NCI-H345 (cell line): Measurements from ENCODE around the gene GAB1.

Experiments
- DNase-seq: peaks from one replicate; lab custom pipeline; 2025; lab: John Stamatoyannopoulos, UW

The GAB1 gene

DNA sequence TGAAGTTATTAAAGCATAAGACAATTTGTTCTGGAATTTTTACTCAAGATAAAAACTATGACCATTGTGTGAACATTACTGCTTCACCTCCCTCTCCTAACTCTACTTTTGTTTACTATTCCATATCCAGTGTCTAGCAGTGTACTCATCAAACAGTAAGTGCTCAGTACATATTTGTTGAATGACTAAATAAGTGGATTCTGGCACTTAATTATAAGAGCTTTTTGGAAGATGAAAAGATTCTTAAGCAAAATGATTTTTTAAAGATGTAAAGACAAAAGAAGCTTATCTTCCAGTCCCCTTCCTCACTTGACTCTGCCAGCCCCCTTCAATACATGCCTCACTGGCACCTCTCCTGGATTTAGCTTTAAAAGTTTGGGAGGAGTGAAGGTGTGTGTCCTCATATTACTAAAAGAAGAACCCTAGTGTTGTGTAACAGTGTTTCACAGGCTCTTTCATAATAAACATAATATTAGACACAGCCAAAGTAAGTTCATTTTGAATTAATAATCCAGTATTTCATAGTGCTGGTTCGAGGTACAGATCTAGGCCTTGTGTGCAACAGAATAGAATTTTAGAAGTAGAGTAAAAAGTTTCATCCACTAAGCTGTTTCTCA, 53.0 kb downstream of the GAB1 start:
- no peak for DNase-seq

GRCh38 chr4:143390764-143391163, 54.1 kb downstream of the GAB1 start:
- DNase-seq, result no peak

DNA sequence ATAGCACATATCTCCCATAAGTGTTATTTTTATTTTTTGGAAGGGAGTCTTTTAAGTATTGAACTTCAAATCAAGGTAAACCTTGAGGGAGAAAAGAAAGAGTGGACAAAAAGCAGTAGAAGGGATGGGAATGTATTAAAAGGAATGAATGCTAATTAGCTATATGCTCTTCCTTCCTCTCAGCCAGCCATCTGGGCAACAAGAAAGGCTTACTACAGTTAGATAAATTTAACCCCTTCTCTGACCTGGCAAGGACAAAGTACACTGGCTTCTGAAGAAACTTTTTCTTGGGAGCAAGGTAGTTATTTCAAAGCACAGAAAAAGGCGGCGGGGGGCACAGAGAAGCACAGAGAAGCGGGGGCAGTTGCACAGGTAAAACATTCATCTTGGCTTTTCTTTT, 54.6 kb downstream of the GAB1 start:
- no peak for DNase-seq

DNA sequence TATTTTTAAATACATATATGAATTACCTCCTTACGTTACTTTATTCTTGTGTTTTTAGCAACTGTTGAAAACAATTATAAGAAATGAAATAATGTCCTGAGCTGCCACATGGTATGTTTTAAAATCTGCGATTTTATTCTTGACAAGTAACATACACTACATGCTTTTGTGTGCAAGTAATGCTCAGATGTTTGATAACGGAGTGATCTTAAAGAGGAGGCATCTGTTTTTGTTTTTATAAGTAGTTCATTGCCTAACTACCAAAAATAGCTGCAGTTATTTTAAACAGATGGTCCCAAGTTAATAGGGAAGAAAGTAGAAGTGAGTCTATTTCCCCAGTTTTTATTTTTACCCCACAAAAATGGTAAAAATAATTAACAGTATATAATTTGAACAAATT, 55.2 kb downstream of the GAB1 start:
- no peak for DNase-seq

DNA sequence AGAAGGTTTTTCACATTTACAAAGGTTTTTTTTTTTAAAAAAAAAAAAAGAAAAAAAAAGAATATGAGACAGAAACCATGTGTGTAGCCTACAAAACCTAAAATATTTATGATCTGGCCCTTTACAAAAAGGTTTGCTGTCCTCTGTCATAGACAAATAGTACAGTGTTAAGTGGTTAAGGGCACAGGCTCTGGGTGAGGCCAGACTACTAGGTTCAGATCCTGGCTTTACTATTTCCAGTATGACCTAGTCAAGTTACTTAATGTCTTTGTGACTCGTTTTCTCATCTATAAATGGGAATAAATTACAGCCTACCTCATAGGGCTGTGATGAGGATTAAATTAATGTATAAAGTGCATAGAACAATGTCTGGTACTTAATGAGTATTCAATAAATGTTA, 56.5 kb downstream of the GAB1 start:
- DNase-seq, result no peak

- DNase-seq, result no peak
Observed at GRCh38 chr4:143394739-143395453, 58.2 kb downstream of the GAB1 start.

- DNase-seq, result no peak
Observed at GRCh38 chr4:143396695-143397094, 60.0 kb downstream of the GAB1 start.

DNA sequence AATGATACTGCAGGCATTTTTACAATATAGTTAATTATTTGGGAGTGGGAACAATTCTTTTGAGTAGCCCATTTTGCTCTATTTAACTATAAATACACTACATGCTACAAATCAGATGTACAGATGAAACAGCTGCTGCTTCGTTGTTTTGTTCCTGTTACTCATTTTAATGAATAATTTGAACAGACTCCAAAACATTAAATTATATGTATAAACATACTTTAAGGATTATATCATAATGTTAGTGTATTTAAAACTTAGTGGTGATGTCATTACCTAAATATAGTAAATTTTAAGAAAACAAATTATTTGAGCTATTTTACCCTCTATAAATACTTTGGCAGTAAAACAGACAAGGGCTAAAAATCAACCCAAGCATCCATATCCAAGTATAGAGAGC, 60.7 kb downstream of the GAB1 start:
- no peak for DNase-seq

DNA sequence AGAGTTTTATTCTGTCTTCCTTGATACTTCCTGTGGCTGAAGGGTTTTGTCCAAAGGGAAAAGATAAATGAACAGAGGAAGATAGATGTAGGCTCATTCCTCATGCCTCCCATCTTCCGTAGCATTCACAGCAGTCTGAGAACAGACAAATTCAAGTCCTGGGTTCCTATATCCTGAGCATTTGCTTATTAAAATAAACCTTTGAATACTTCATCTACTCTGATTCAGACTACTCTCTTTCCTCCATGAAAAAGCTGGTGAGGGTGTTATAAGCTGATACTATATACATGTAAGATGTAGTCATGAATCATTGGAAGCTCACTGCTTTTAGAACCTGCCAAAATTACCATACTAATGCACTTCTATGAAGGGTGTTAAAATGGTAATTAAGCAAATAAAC, 61.2 kb downstream of the GAB1 start:
- DNase-seq, result no peak

DNA sequence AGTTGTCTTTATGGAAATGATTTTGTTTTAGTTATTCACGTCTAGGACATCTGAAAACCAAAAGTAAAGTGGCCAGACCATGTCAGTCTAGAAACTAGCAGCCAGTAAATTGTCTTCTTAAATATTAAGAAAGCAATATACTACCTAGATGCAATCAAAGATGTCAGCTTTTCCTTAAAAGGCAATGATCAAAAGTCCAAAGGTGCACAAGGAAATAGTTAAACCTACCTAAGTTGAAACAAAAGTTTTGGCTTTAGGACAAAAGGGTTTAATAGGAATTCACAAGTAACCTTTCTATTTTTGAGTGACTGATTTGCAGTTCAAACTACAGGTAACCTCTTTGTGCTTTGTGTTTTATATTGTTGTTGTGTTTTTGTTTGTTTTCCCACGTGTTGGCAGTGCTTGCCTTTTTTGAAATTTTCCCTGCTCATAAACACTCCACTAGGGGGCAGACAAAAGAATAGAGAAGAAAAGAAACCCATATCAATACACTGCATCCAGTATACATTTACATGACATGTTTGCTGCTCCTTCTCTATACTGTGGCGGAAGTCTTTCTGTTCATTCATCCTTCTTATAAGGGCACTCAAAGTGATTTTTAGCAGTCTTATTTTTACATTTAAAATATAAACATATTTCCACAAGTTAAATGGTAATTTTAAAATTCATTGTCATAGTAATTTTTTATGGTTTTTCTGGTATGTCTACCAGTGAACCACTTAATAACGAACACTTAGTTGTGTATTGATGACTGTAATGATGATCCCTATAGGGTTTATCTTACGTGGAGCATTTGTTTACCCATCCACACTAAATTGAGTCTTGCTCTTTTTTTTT, 62.7 kb downstream of the GAB1 start:
- peak; percentile 24 for DNase-seq

- no peak for DNase-seq
Observed at GRCh38 chr4:143400082-143400481, 63.4 kb downstream of the GAB1 start.

GRCh38 chr4:143402776-143403552, 66.3 kb downstream of the GAB1 start:
- no peak for DNase-seq

DNA sequence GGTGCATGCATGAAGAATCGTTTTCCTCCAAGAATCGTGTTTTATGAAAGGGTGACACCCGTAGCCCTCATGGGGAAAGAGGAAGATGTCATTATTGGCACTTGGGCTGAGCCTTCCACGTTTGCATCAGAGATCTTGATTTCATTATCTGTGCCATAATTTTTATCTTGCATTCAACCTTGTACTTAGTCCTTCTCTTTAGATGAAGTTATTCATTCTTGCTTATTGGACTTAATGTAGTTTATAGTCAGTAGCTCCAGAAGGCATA, 66.8 kb downstream of the GAB1 start:
- no peak for DNase-seq

DNA sequence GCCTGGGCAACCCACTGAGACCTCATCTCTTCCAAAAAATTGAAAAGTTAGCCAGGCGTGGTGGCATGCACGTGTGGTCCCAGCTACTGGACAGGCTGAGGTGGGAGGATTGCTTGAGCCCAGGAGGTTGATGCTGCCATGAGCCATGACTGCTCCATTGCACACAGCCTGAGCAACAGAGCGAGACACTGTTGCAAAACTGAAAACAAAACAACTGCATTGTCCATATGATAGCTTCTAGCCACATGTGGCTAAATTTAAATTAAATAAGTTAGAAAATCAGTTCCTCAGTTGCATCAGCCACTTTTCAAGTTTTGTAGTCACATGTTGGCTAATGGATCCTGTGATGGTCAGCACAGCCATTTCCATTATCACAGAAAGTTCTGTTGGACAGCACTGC, 67.9 kb downstream of the GAB1 start:
- DNase-seq, result no peak

DNA sequence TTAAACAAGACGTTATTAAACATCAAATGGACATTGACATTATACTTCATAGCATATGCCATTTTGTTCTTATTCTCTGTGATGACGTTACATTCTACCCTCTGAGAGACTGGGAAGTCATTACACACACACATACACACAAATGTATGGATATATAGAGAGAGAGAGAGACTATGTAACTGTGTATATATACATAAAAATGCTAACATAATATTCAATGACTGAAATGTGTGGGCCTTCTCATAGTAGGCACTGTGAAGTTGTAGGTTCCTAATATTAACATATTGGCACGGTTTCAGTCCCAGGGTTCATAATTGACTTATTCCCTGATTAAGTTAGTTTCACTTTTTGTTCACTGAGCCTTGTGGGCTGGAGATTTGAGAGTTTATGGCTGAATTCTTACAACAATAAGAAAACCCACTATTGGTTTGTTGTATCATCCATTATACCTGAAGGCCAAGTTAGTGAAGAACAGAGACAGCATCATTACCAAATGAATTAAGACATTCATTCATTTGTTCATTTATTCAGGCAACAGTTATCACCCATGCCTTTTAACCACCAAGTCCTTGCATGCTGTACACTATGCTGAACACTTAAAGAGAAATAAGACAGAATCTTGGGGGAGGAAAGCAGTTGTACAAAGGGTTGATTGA, 68.5 kb downstream of the GAB1 start:
- no peak for DNase-seq

- no peak for DNase-seq
Observed at GRCh38 chr4:143406523-143406922, 69.8 kb downstream of the GAB1 start.

- DNase-seq, result no peak
Observed at GRCh38 chr4:143407474-143407873, 70.8 kb downstream of the GAB1 start.

DNA sequence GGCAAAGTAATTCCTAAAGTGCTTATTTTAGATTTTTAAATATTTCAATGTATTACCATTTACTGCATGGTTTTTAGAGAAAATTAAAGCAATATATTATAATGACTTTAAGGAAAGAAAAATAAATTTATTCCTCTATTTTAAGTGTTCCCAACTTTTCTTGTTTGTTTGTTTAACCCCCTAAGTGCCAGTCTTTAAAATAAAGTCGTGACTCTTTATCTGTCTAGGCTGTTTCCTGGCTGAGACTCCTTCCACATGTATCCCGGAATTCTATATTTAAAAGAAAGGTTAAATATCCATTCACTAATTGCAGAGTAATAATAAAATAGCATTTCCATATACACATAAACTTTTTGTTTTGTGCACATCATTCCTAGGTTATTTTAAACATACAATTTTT, 71.2 kb downstream of the GAB1 start:
- DNase-seq, result no peak

DNA sequence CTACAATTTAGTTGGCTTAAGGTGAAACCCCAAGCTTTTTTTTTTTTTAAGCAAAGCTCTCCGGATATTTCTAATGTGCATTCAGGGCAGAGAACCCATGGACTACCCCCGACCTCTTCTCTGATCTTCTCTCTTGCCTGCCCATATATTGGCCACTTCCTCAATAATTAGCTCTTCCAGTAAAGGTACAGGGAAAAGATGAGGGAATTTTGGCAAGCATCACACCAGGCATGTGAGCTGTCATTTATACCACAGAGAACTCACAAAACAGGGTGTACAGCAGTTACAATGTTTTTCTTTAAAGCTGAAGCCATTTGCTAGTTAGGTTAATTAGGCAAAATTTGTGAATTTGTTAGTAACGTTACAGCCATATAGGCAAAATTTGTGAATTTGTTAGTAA, 73.3 kb downstream of the GAB1 start:
- DNase-seq, result no peak

DNA sequence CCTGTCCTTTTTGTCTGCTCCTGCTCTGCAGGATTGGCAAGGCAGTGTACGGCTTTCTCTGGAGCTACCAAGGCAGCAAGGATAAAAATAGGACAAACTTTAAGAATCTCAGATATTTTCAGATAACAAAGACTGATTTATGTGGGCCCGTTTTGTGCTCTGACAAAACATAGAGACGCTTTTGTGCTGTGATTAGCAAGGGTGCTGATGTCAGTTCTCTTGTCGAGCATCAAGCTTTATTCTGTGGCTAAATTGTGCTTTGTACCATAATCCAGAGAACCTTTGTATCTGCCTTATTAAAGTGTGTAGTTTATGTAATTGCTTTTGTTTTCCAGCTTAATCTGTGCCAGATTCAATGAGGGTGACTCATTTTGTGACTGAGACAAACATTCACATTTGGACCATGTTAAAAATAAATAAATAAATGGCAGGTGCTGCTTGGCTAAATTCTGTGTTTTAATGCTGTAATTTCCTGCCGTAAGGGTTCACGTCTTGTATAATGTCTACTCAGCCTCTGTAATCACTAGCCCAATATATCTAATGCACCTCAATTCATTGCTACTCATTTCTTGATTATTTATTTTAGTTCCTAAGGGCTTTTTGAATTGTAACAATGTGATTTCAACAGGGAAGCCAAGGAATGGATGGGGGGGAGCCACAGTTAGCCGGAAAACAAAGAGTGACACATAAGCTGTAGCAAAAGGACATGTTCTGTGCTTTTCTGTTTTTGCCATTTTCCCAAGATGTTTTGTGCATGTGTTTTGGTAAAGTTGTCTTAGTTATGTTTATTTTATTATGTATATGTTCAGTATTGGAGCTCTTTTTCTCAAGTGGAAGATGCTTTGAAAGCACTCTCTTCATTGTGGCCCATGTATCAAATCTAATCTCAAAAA, 75.1 kb downstream of the GAB1 start:
- no peak for DNase-seq

- DNase-seq, result no peak
Observed at GRCh38 chr4:143412420-143412758, 75.7 kb downstream of the GAB1 start.
